GM23338 (cell line): ENCODE results near the gene SMAP2. TPM values are rescaled to one million over a fixed set of nuclear protein-coding genes. Genes with fewer than 3 reads are reported as not detected.

Experiments
- ATAC-seq: fragments of 200-7000 bp; cut with Tn5 transposase; 3 replicates; pipeline ENCODE4 v1.9.1; 2020
- DNase-seq: peaks from one replicate; pipeline ENCODE4 v3.0.0-alpha.2; 2015; ENCODE audit warnings: low spot score
- H2AFZ ChIP-seq: fragments of 200-600 bp; sonication (generic); 2 replicates; pipeline ENCODE4 v1.8.0; 2016; ENCODE audit warnings: antibody characterized with exemption, mild to moderate bottlenecking, moderate library complexity
- H3F3A ChIP-seq: fragments of 200-600 bp; sonication (generic); replicated peaks from 2 replicates; pipeline ENCODE4 v1.8.0; 2017; ENCODE audit warnings: antibody characterized with exemption, mixed run types, low read depth
- H3K27ac ChIP-seq: fragments of 200-600 bp; sonication (generic); 2 replicates; pipeline ENCODE4 v1.6.1; 2016; ENCODE audit warnings: low read depth
- H3K27me3 ChIP-seq: fragments of 200-600 bp; sonication (generic); 2 replicates; pipeline ENCODE4 v1.8.0; 2016; ENCODE audit warnings: mild to moderate bottlenecking, mixed run types, moderate library complexity; ENCODE audit not compliant: insufficient read depth
- H3K36me3 ChIP-seq: fragments of 200-600 bp; sonication (generic); 2 replicates; pipeline ENCODE4 v1.8.0; 2016; ENCODE audit warnings: mild to moderate bottlenecking; ENCODE audit not compliant: insufficient read depth
- H3K4me1 ChIP-seq: fragments of 200-600 bp; sonication (generic); 2 replicates; pipeline ENCODE4 v1.8.0; 2016; ENCODE audit warnings: mild to moderate bottlenecking, moderate library complexity; ENCODE audit not compliant: insufficient read depth
- H3K4me2 ChIP-seq: fragments of 200-600 bp; sonication (generic); 2 replicates; pipeline ENCODE4 v1.7.1; 2017; ENCODE audit warnings: mixed run types
- H3K4me3 ChIP-seq: fragments of 200-600 bp; sonication (generic); 2 replicates; pipeline ENCODE4 v1.6.1; 2016; ENCODE audit warnings: mixed run types
- H3K79me2 ChIP-seq: fragments of 200-600 bp; sonication (generic); replicated peaks from 2 replicates; pipeline ENCODE4 v1.8.0; 2017; ENCODE audit warnings: mild to moderate bottlenecking; ENCODE audit not compliant: insufficient read depth
- H3K9me2 ChIP-seq: fragments of 200-600 bp; sonication (generic); 2 replicates; pipeline ENCODE4 v1.8.0; 2017; ENCODE audit not compliant: insufficient read depth
- H4K20me1 ChIP-seq: fragments of 200-600 bp; sonication (generic); replicated peaks from 2 replicates; pipeline ENCODE4 v1.8.0; 2017; ENCODE audit warnings: mild to moderate bottlenecking; ENCODE audit not compliant: insufficient read depth
- H3K27ac Mint-ChIP-seq: 2 replicates; pipeline ENCODE4 v1.8.0; 2020; ENCODE audit warnings: inconsistent platforms, mild to moderate bottlenecking, moderate library complexity, mixed read lengths
- H3K27me3 Mint-ChIP-seq: 3 replicates; pipeline ENCODE4 v1.8.0; 2022; ENCODE audit warnings: low read depth, mild to moderate bottlenecking, moderate library complexity, mixed read lengths, inconsistent platforms; ENCODE audit not compliant: insufficient read depth, poor library complexity
- H3K36me3 Mint-ChIP-seq: 3 replicates; pipeline ENCODE4 v1.8.0; 2021; ENCODE audit warnings: low read depth, mild to moderate bottlenecking, inconsistent platforms, moderate library complexity, mixed read lengths
- H3K4me1 Mint-ChIP-seq: 3 replicates; pipeline ENCODE4 v1.8.0; 2020; ENCODE audit warnings: mild to moderate bottlenecking, inconsistent platforms, mixed read lengths
- H3K4me3 Mint-ChIP-seq: 3 replicates; pipeline ENCODE4 v1.8.0; 2021; ENCODE audit warnings: moderate library complexity, mild to moderate bottlenecking, inconsistent platforms, mixed read lengths
- H3K9me3 Mint-ChIP-seq: 3 replicates; pipeline ENCODE4 v1.8.0; 2020; ENCODE audit warnings: moderate library complexity, mild to moderate bottlenecking, inconsistent platforms, mixed read lengths
- CREB1 ChIP-seq: fragments of 250-450 bp; sonication (Bioruptor Pico); IDR thresholded peaks from 2 replicates; pipeline ENCODE4 v1.5.0; 2020; ENCODE audit warnings: low read depth, mild to moderate bottlenecking, moderate library complexity
- CTCF ChIP-seq, 2 experiments: fragments of 200-600 bp in 1 of 2; sonication (generic) in 1 of 2; conservative IDR thresholded peaks; 2 replicates each; pipeline versions ENCODE4 v1.5.1 to v1.6.1; 2016 to 2017; ENCODE audit warnings: antibody characterized with exemption in 2 of 2, low read depth in 2 of 2, mild to moderate bottlenecking in 2 of 2, moderate library complexity in 1 of 2
- ETS1 ChIP-seq: IDR thresholded peaks from 2 replicates; pipeline ENCODE4 v1.6.1; 2016; ENCODE audit warnings: antibody characterized with exemption
- EZH2 ChIP-seq: fragments of 200-600 bp; sonication (generic); IDR thresholded peaks from one replicate; pipeline ENCODE4 v1.8.0; 2017; ENCODE audit warnings: antibody characterized with exemption, mild to moderate bottlenecking, low read depth; ENCODE audit not compliant: unreplicated experiment
- EZH2phosphoT487 ChIP-seq: fragments of 200-600 bp; sonication (generic); IDR thresholded peaks from one replicate; pipeline ENCODE4 v1.8.1; 2018; ENCODE audit warnings: antibody characterized with exemption; ENCODE audit not compliant: unreplicated experiment
- POLR2AphosphoS5 ChIP-seq: IDR thresholded peaks from 2 replicates; pipeline ENCODE4 v1.6.1; 2016; ENCODE audit warnings: antibody characterized with exemption, low read depth
- STAT1 ChIP-seq: IDR thresholded peaks from one replicate; pipeline ENCODE4 v1.6.1; 2016; ENCODE audit warnings: antibody characterized with exemption; ENCODE audit not compliant: unreplicated experiment
- ZNF114 ChIP-seq: fragments of 250-450 bp; sonication (Bioruptor Pico); IDR thresholded peaks from 2 replicates; pipeline ENCODE4 v1.5.0; 2020; ENCODE audit warnings: mild to moderate bottlenecking, moderate library complexity
- ZNF462 ChIP-seq: fragments of 250-450 bp; sonication (Bioruptor Pico); IDR thresholded peaks from 2 replicates; pipeline ENCODE4 v1.5.0; 2020; ENCODE audit warnings: mild to moderate bottlenecking, moderate library complexity
- polyA plus RNA-seq: library from polyadenylated mRNA; unstranded; fragments of >200 nt; fragmentation: Nextera tagmentation; extraction: Ambion mirVana; gene quantifications from 2 replicates; pipeline ENCODE4 v1.2.1, GENCODE V29; 2016
- total RNA-seq: library from RNA; depleted of rRNA; stranded (reverse); fragments of >200 nt; shearing (Covaris generic); gene quantifications from 2 replicates; pipeline ENCODE4 v1.2.3, GENCODE V29; 2014

SMAP2 gene
- total and polyA plus RNA-seq, 2 experiments from 2014 or later = 2.9 to 4.8 TPM

- Histone ChIP-seq H3K27me3 (no peaks in the 10 kb centered on the region), H3K4me2 (no peak overlapping the region), H3K4me1 (no peaks in the 10 kb centered on the region), H3F3A (no peaks in the 10 kb centered on the region), H3K4me3 (no peak overlapping the region), H3K27ac (no peak overlapping the region), H3K36me3 (no peaks in the 10 kb centered on the region), H3K9me2 (no peaks in the 10 kb centered on the region), H3K79me2 (no peaks in the 10 kb centered on the region; the same call in none of the 2 replicates), H2AFZ (no peak overlapping the region), H4K20me1 (peaks cover 6% of the 10 kb centered on the region; the same call in 1 of the 2 replicates)
- Mint-ChIP-seq H3K27ac (no peak overlapping the region), H3K4me1 (peaks cover 19% of the 10 kb centered on the region), H3K27me3 (no peaks in the 10 kb centered on the region), H3K9me3 (no peaks in the 10 kb centered on the region), H3K36me3 (no peaks in the 10 kb centered on the region), H3K4me3 (no peak overlapping the region)
- ATAC-seq (no peak), DNase-seq (no peak)
- TF ChIP-seq CREB1 (CRISPR knock-in tag) (no peak), EZH2 (no peak), ZNF114 (CRISPR knock-in tag) (no peak)
Observed at GRCh38 chr1:40382108-40382460, 8.6 kb downstream of the SMAP2 start.

- H3K4me1 Mint-ChIP-seq = peaks cover 19% of the 10 kb centered on the region
- peaks cover 6% of the 10 kb centered on the region; the same call in 1 of the 2 replicates for H4K20me1 ChIP-seq
- H3K9me2 ChIP-seq = no peaks in the 10 kb centered on the region
- no peak for DNase-seq
- H3K9me3 Mint-ChIP-seq = no peaks in the 10 kb centered on the region
- H3K4me3 Mint-ChIP-seq = 0 out of 3 replicates have a peak overlapping the region, but pooled peaks have one; percentile 45
- H3F3A ChIP-seq = no peaks in the 10 kb centered on the region
- no peak overlapping the region for H3K4me2 ChIP-seq
- H3K27me3 ChIP-seq = no peaks in the 10 kb centered on the region
- no peak overlapping the region for H2AFZ ChIP-seq
- no peak overlapping the region; the same call in 1 of the 2 replicates for H3K27ac Mint-ChIP-seq
- H3K4me3 ChIP-seq = no peak overlapping the region
- ATAC-seq = no peak
- H3K27me3 Mint-ChIP-seq = peaks cover 2% of the 10 kb centered on the region
- no peak overlapping the region for H3K27ac ChIP-seq
- H3K4me1 ChIP-seq = no peaks in the 10 kb centered on the region
- no peaks in the 10 kb centered on the region; the same call in 1 of the 2 replicates for H3K79me2 ChIP-seq
- H3K36me3 Mint-ChIP-seq = no peaks in the 10 kb centered on the region
- H3K36me3 ChIP-seq = no peaks in the 10 kb centered on the region
- no peak for TF ChIP-seq ETS1
- TF ChIP-seq CREB1 (CRISPR knock-in tag) = no peak
- no peak for TF ChIP-seq ZNF114 (CRISPR knock-in tag)
- TF ChIP-seq POLR2AphosphoS5 = no peak
- TF ChIP-seq CTCF (conservative IDR thresholded peaks at IDR 0.05; ENCODE audit: low read depth in 2 of 2) = no peak
- TF ChIP-seq STAT1 = no peak
- TF ChIP-seq ZNF462 = no peak
- TF ChIP-seq EZH2phosphoT487 = no peak
Observed at GRCh38 chr1:40382601-40383000, 9.1 kb downstream of the SMAP2 start.
